Thoracic aorta (tissue), 2 donors: ENCODE measurements around the gene RAB33A. TPM values are rescaled to one million over a fixed set of nuclear protein-coding genes. Genes with fewer than 3 reads are reported as not detected.

ENCODE experiments used
- ATAC-seq: fragments of 150-250 bp; one replicate; pipeline ENCODE4 v1.8.0; 2017; ENCODE audit warnings: low read depth; ENCODE audit not compliant: insufficient number of reproducible peaks, low FRiP score
- DNase-seq: peaks from one replicate; pipeline ENCODE4 v3.0.0-alpha.2; 2020; ENCODE audit warnings: low spot score
- H3K27ac ChIP-seq, 2 donors: fragments of 200-600 bp; sonication (generic); 1 replicate in 1 of 2; 2 replicates in 1 of 2; pipeline ENCODE4 v1.5.1; 2016; ENCODE audit warnings: mild to moderate bottlenecking in 2 of 2, moderate library complexity in 2 of 2
- H3K27me3 ChIP-seq: fragments of 200-600 bp; sonication (generic); replicated peaks from 2 replicates; pipeline ENCODE4 v1.6.0; 2016; ENCODE audit warnings: mild to moderate bottlenecking; ENCODE audit not compliant: insufficient read depth
- H3K36me3 ChIP-seq: fragments of 200-600 bp; sonication (generic); one replicate; pipeline ENCODE4 v1.5.1; 2016
- H3K4me1 ChIP-seq, 2 donors: fragments of 200-600 bp; sonication (generic); 1 replicate in 1 of 2; 2 replicates in 1 of 2; pipeline versions ENCODE4 v1.5.1 to v1.6.0; 2016; ENCODE audit warnings: low read depth in 2 of 2, mild to moderate bottlenecking in 1 of 2; ENCODE audit not compliant: control insufficient read depth in 1 of 2
- H3K4me3 ChIP-seq: fragments of 200-600 bp; sonication (generic); 2 replicates; pipeline ENCODE4 v1.5.1; 2016; ENCODE audit warnings: mild to moderate bottlenecking
- H3K9me3 ChIP-seq: fragments of 200-600 bp; sonication (generic); 2 replicates; pipeline ENCODE4 v1.5.1; 2016
- CTCF ChIP-seq: fragments of 200-600 bp; sonication (generic); IDR thresholded peaks from one replicate; pipeline ENCODE4 v1.5.1; 2019; ENCODE audit warnings: antibody characterized with exemption
- total RNA-seq, 2 donors: library from RNA; depleted of rRNA; stranded (reverse); fragments of >200 nt; gene quantifications; one replicate each; pipeline versions ENCODE4 v1.1.0 to v1.2.3, GENCODE V29; 2016

RAB33A gene
- total RNA-seq, 2 donors from 2014 or later: not detected

GRCh38 chrX:130172127-130172845, 524 bp downstream of the RAB33A start:
- no peaks in the 10 kb centered on the region for H3K9me3 ChIP-seq
- TF ChIP-seq CTCF: no peak
- peaks cover 6 to 22% of the 10 kb centered on the region in 2 donors for H3K4me1 ChIP-seq
- H3K27me3 ChIP-seq: no peaks in the 10 kb centered on the region
- DNase-seq (no peak), ATAC-seq (no peak)
- peak overlapping the region; percentile 74 for H3K4me3 ChIP-seq
- peak overlapping the region in 1 of 2 donors; percentile 69 for H3K27ac ChIP-seq
- H3K36me3 ChIP-seq: no peaks in the 10 kb centered on the region

GRCh38 chrX:130173190-130173895, 1.6 kb downstream of the RAB33A start:
- no peaks in the 10 kb centered on the region for H3K36me3 ChIP-seq
- DNase-seq: peak; percentile 38
- TF ChIP-seq CTCF: no peak
- peak; percentile 67 for ATAC-seq
- H3K27me3 ChIP-seq: no peaks in the 10 kb centered on the region
- peak overlapping the region; percentile 69 to 73 for H3K27ac ChIP-seq
- H3K4me1 ChIP-seq: peaks cover 6 to 22% of the 10 kb centered on the region in 2 donors
- peak overlapping the region; percentile 22 for H3K4me3 ChIP-seq
- H3K9me3 ChIP-seq: no peaks in the 10 kb centered on the region

GRCh38 chrX:130174045-130174704, 2.4 kb downstream of the RAB33A start:
- no peaks in the 10 kb centered on the region for H3K27me3 ChIP-seq
- no peak overlapping the region for H3K4me3 ChIP-seq
- peak overlapping the region; percentile 69 to 73 for H3K27ac ChIP-seq
- no peaks in the 10 kb centered on the region for H3K9me3 ChIP-seq
- peaks cover 6 to 22% of the 10 kb centered on the region in 2 donors for H3K4me1 ChIP-seq
- no peaks in the 10 kb centered on the region for H3K36me3 ChIP-seq
- peak; percentile 5 for DNase-seq
- no peak for TF ChIP-seq CTCF
- peak; percentile 76 for ATAC-seq

- ATAC-seq: no peak
- no peak for DNase-seq
- Histone ChIP-seq H3K36me3 (no peaks in the 10 kb centered on the region), H3K9me3 (no peaks in the 10 kb centered on the region), H3K27me3 (no peaks in the 10 kb centered on the region), H3K4me3 (no peak overlapping the region), H3K4me1 (peaks cover 6 to 22% of the 10 kb centered on the region in 2 donors), H3K27ac (peak overlapping the region in 1 of 2 donors; percentile 69)
- TF ChIP-seq CTCF: no peak
Observed at GRCh38 chrX:130174937-130175336, 3.2 kb downstream of the RAB33A start.

- DNase-seq (no peak), ATAC-seq (no peak)
- no peak overlapping the region for H3K27ac ChIP-seq
- TF ChIP-seq CTCF: no peak
- no peaks in the 10 kb centered on the region for H3K27me3 ChIP-seq
- H3K9me3 ChIP-seq: no peaks in the 10 kb centered on the region
- no peaks in the 10 kb centered on the region for H3K36me3 ChIP-seq
- peaks cover 6 to 22% of the 10 kb centered on the region in 2 donors for H3K4me1 ChIP-seq
- H3K4me3 ChIP-seq: no peak overlapping the region
Observed at GRCh38 chrX:130176354-130176776, 4.6 kb downstream of the RAB33A start.
